Measurements from ENCODE around the gene RPL18. TPM values are rescaled to one million over a fixed set of nuclear protein-coding genes. Genes with fewer than 3 reads are reported as not detected.

The RPL18 gene
- total RNA-seq, 1 experiment from 2014 or later: 1,736 TPM

- Mint-ChIP-seq H3K9me3 (ENCODE audit: unreplicated experiment) (no peaks in the 10 kb centered on the region), H3K4me1 (ENCODE audit: insufficient read depth, unreplicated experiment) (peaks cover 23% of the 10 kb centered on the region), H3K36me3 (ENCODE audit: insufficient read depth, unreplicated experiment) (peaks cover 7% of the 10 kb centered on the region), H3K27me3 (ENCODE audit: insufficient read depth, unreplicated experiment) (no peaks in the 10 kb centered on the region), H3K27ac (ENCODE audit: low read depth, unreplicated experiment) (peak overlapping the region; percentile 99), H3K4me3 (ENCODE audit: unreplicated experiment) (peak overlapping the region; percentile 91)
- ChIA-PET POLR2A (interaction anchor here (0.6 to 2.7 kb wide), 9 partner anchors 9 to 356 kb away, joined by 3 to 37 read pairs (median 4); partner anchors contain the start of genes CA11, GYS1, RPL18 and RUVBL2), CTCF (no interaction called here)
- TF ChIP-seq CTCF (IDR thresholded peaks at IDR 0.05; ENCODE audit: unreplicated experiment): no peak
- no TSS peak for BruUV-seq (replicated peaks)
- peak; percentile 99 for DNase-seq (ENCODE audit: unreplicated experiment)
- intact Hi-C loops (cut with micrococcal nuclease): no loop called here
Observed at GRCh38 chr19:48637449-48637947, 18.5 kb upstream of the RPL18 start.

GRCh38 chr19:48636859-48637448, 18.0 kb upstream of the RPL18 start, which contains the start of gene DBP:
Gene DBP (minus strand): TSS chr19:48637379. CDS start chr19:48636994, 385 bp downstream.
- Mint-ChIP-seq H3K4me1 (ENCODE audit: insufficient read depth, unreplicated experiment) (peaks cover 26% of the 10 kb centered on the region), H3K36me3 (ENCODE audit: insufficient read depth, unreplicated experiment) (peaks cover 7% of the 10 kb centered on the region), H3K27me3 (ENCODE audit: insufficient read depth, unreplicated experiment) (no peaks in the 10 kb centered on the region), H3K9me3 (ENCODE audit: unreplicated experiment) (no peaks in the 10 kb centered on the region), H3K27ac (ENCODE audit: low read depth, unreplicated experiment) (peak within 1 kb of the TSS; percentile 99), H3K4me3 (ENCODE audit: unreplicated experiment) (peak within 1 kb of the TSS; percentile 91)
- no TSS peak for BruUV-seq (replicated peaks)
- no peak for DNase-seq (ENCODE audit: unreplicated experiment)
- intact Hi-C loops (cut with micrococcal nuclease): no loop called here
- ChIA-PET POLR2A (interaction anchor here (0.8 to 2.7 kb wide), 5 partner anchors 9 to 357 kb away, joined by 3 to 37 read pairs (median 6); partner anchors contain the start of genes CA11, GYS1, RPL18 and RUVBL2), CTCF (no interaction called here)
- no peak for TF ChIP-seq CTCF (IDR thresholded peaks at IDR 0.05; ENCODE audit: unreplicated experiment)

- CTCF ChIA-PET: no interaction called here
- BruUV-seq (replicated peaks): no TSS peak
Observed at GRCh38 chr19:48635966-48636858, 17.2 kb upstream of the RPL18 start.

More at GRCh38 chr19:48635966-48636858, 17.2 kb upstream of the RPL18 start:
- peaks cover 26% of the 10 kb centered on the region for H3K4me1 Mint-ChIP-seq (ENCODE audit: insufficient read depth, unreplicated experiment)
- DNase-seq (ENCODE audit: unreplicated experiment): no peak
- peak overlapping the region; percentile 87 for H3K27ac Mint-ChIP-seq (ENCODE audit: low read depth, unreplicated experiment)
- peaks cover 7% of the 10 kb centered on the region for H3K36me3 Mint-ChIP-seq (ENCODE audit: insufficient read depth, unreplicated experiment)
- H3K27me3 Mint-ChIP-seq (ENCODE audit: insufficient read depth, unreplicated experiment): no peaks in the 10 kb centered on the region
- POLR2A ChIA-PET: interaction anchor here (0.9 to 2.7 kb wide), 4 partner anchors 10 to 143 kb away, joined by 3 to 37 read pairs (median 12); partner anchors contain the start of genes CA11, RPL18 and SPHK2
- intact Hi-C loops (cut with micrococcal nuclease): loop anchor here (2.0 kb wide), 1 partner anchor 17 kb away; the partner anchor contains the start of genes RPL18 and SPHK2
- H3K4me3 Mint-ChIP-seq (ENCODE audit: unreplicated experiment): peak overlapping the region; percentile 91
- H3K9me3 Mint-ChIP-seq (ENCODE audit: unreplicated experiment): no peaks in the 10 kb centered on the region
- TF ChIP-seq CTCF (IDR thresholded peaks at IDR 0.05; ENCODE audit: unreplicated experiment): no peak
